Suprapubic skin (tissue), 4 donors: ENCODE data around the gene EVA1B.

Experiments
- POLR2A ChIP-seq, 2 donors: fragments of 450-650 bp; IDR thresholded peaks; one replicate each; pipeline ENCODE4 v1.6.1; 2017; ENCODE audit warnings: antibody characterized with exemption in 2 of 2, mild to moderate bottlenecking in 2 of 2, moderate library complexity in 2 of 2
- POLR2AphosphoS5 ChIP-seq, 3 donors: sonication (generic); formaldehyde crosslinking; IDR thresholded peaks; one replicate each; pipeline ENCODE4 v1.6.1; 2017; ENCODE audit warnings: antibody characterized with exemption in 3 of 3
- TF ChIP-seq, protein P1 (sequence below), 2 donors: fragments of 200-600 bp in 1 of 2; fragments of 450-650 bp in 1 of 2; sonication (generic) in 1 of 2; IDR thresholded peaks; one replicate each; pipeline ENCODE4 v1.5.1; 2016 to 2019; ENCODE audit warnings: antibody characterized with exemption in 2 of 2, mild to moderate bottlenecking in 1 of 2, moderate library complexity in 1 of 2

GRCh38 chr1:36297062-36297461, 26.4 kb downstream of the EVA1B start:
- TF ChIP-seq, protein P1, sequence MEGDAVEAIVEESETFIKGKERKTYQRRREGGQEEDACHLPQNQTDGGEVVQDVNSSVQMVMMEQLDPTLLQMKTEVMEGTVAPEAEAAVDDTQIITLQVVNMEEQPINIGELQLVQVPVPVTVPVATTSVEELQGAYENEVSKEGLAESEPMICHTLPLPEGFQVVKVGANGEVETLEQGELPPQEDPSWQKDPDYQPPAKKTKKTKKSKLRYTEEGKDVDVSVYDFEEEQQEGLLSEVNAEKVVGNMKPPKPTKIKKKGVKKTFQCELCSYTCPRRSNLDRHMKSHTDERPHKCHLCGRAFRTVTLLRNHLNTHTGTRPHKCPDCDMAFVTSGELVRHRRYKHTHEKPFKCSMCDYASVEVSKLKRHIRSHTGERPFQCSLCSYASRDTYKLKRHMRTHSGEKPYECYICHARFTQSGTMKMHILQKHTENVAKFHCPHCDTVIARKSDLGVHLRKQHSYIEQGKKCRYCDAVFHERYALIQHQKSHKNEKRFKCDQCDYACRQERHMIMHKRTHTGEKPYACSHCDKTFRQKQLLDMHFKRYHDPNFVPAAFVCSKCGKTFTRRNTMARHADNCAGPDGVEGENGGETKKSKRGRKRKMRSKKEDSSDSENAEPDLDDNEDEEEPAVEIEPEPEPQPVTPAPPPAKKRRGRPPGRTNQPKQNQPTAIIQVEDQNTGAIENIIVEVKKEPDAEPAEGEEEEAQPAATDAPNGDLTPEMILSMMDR (IDR thresholded peaks at IDR 0.05) = no peak
- TF ChIP-seq POLR2AphosphoS5 (IDR thresholded peaks at IDR 0.05) = peak in 1 of 3 donors; percentile 25
- no peak for TF ChIP-seq POLR2A (IDR thresholded peaks at IDR 0.05)
